Skeletal muscle tissue (tissue), 4 donors: Measurements from ENCODE around the gene ERCC6L2. TPM values are rescaled to one million over a fixed set of nuclear protein-coding genes. Genes with fewer than 3 reads are reported as not detected.

Experiments
- H3K27ac ChIP-seq: one replicate; pipeline ENCODE4 v1.7.0; 2013; ENCODE audit warnings: mild to moderate bottlenecking, low read depth, low read length, inconsistent platforms
- H3K27me3 ChIP-seq, 3 donors: one replicate each; pipeline ENCODE4 v1.7.0; 2013; ENCODE audit warnings: low read length in 3 of 3; ENCODE audit not compliant: control insufficient read depth in 3 of 3, insufficient read depth in 3 of 3
- H3K36me3 ChIP-seq, 3 donors: one replicate each; pipeline ENCODE4 v1.7.0; 2013; ENCODE audit warnings: low read length in 3 of 3; ENCODE audit not compliant: control insufficient read depth in 3 of 3, insufficient read depth in 3 of 3
- H3K4me1 ChIP-seq, 3 donors: one replicate each; pipeline ENCODE4 v1.7.0; 2013; ENCODE audit warnings: low read length in 3 of 3, mild to moderate bottlenecking in 3 of 3; ENCODE audit not compliant: control insufficient read depth in 3 of 3, insufficient read depth in 3 of 3
- H3K4me3 ChIP-seq, 3 donors: one replicate each; pipeline ENCODE4 v1.7.0; 2013; ENCODE audit warnings: low read length in 3 of 3
- H3K9ac ChIP-seq, 3 donors: one replicate each; pipeline ENCODE4 v1.7.0; 2013; ENCODE audit warnings: low read length in 3 of 3, mild to moderate bottlenecking in 3 of 3, moderate library complexity in 2 of 3, low read depth in 1 of 3
- H3K9me3 ChIP-seq, 3 donors: one replicate each; pipeline ENCODE4 v1.7.0; 2013; ENCODE audit warnings: low read length in 3 of 3; ENCODE audit not compliant: control insufficient read depth in 3 of 3
- total RNA-seq: library from RNA; depleted of rRNA; stranded (reverse); fragments of >200 nt; gene quantifications from one replicate; pipeline ENCODE4 v1.2.3, GENCODE V29; 2014
- donor health status: Osteomylitis.

The ERCC6L2 gene
- total RNA-seq, 1 donor from 2014 or later = 44.9 TPM

GRCh38 chr9:95966306-95966705 lies 90.8 kb downstream of the ERCC6L2 start:
- Histone ChIP-seq H3K9me3 (no peaks in the 10 kb centered on the region), H3K4me1 (no peaks in the 10 kb centered on the region), H3K27ac (no peak overlapping the region), H3K9ac (no peak overlapping the region), H3K27me3 (no peaks in the 10 kb centered on the region), H3K4me3 (no peak overlapping the region), H3K36me3 (peaks cover 0 to 8% (median under 1%) of the 10 kb centered on the region in 3 donors)

GRCh38 chr9:95970317-95970716 lies 94.8 kb downstream of the ERCC6L2 start:
- Histone ChIP-seq H3K9ac (no peak overlapping the region), H3K4me1 (no peaks in the 10 kb centered on the region), H3K9me3 (no peaks in the 10 kb centered on the region), H3K4me3 (no peak overlapping the region), H3K27ac (no peak overlapping the region), H3K27me3 (no peaks in the 10 kb centered on the region), H3K36me3 (peaks cover 3 to 19% (median 9%) of the 10 kb centered on the region in 3 donors)

GRCh38 chr9:95971815-95972214 lies 96.3 kb downstream of the ERCC6L2 start:
- no peaks in the 10 kb centered on the region for H3K27me3 ChIP-seq
- H3K9ac ChIP-seq = no peak overlapping the region
- no peak overlapping the region for H3K27ac ChIP-seq
- no peaks in the 10 kb centered on the region for H3K9me3 ChIP-seq
- H3K36me3 ChIP-seq = peaks cover 3 to 19% (median 9%) of the 10 kb centered on the region in 3 donors
- no peak overlapping the region for H3K4me3 ChIP-seq
- no peaks in the 10 kb centered on the region for H3K4me1 ChIP-seq

GRCh38 chr9:95974389-95974788 lies 98.9 kb downstream of the ERCC6L2 start:
- no peak overlapping the region for H3K9ac ChIP-seq
- no peaks in the 10 kb centered on the region for H3K9me3 ChIP-seq
- peaks cover 6 to 20% (median 9%) of the 10 kb centered on the region in 3 donors for H3K36me3 ChIP-seq
- H3K27ac ChIP-seq = no peak overlapping the region
- no peaks in the 10 kb centered on the region for H3K27me3 ChIP-seq
- no peaks in the 10 kb centered on the region for H3K4me1 ChIP-seq
- no peak overlapping the region for H3K4me3 ChIP-seq

- Histone ChIP-seq H3K4me3 (no peak overlapping the region), H3K9me3 (no peaks in the 10 kb centered on the region), H3K27ac (no peak overlapping the region), H3K9ac (no peak overlapping the region), H3K27me3 (no peaks in the 10 kb centered on the region), H3K36me3 (peaks cover 3 to 18% (median 4%) of the 10 kb centered on the region in 3 donors), H3K4me1 (no peaks in the 10 kb centered on the region)
Measured at GRCh38 chr9:95977371-95977770, 101.9 kb downstream of the ERCC6L2 start.

GRCh38 chr9:95978106-95978505 lies 102.6 kb downstream of the ERCC6L2 start:
- Histone ChIP-seq H3K4me3 (no peak overlapping the region), H3K4me1 (no peaks in the 10 kb centered on the region), H3K9me3 (no peaks in the 10 kb centered on the region), H3K9ac (no peak overlapping the region), H3K36me3 (peaks cover 3 to 10% (median 4%) of the 10 kb centered on the region in 3 donors), H3K27me3 (no peaks in the 10 kb centered on the region), H3K27ac (no peak overlapping the region)

GRCh38 chr9:95979446-95979845 lies 104.0 kb downstream of the ERCC6L2 start:
- no peaks in the 10 kb centered on the region for H3K9me3 ChIP-seq
- H3K4me1 ChIP-seq = no peaks in the 10 kb centered on the region
- no peak overlapping the region for H3K4me3 ChIP-seq
- no peak overlapping the region for H3K27ac ChIP-seq
- H3K27me3 ChIP-seq = no peaks in the 10 kb centered on the region
- H3K36me3 ChIP-seq = peaks cover 0 to 9% (median 3%) of the 10 kb centered on the region in 3 donors
- no peak overlapping the region for H3K9ac ChIP-seq

- no peaks in the 10 kb centered on the region for H3K9me3 ChIP-seq
- H3K9ac ChIP-seq = no peak overlapping the region
- H3K4me3 ChIP-seq = no peak overlapping the region
- peaks cover 0 to 9% (median 3%) of the 10 kb centered on the region in 3 donors for H3K36me3 ChIP-seq
- H3K27me3 ChIP-seq = no peaks in the 10 kb centered on the region
- H3K4me1 ChIP-seq = no peaks in the 10 kb centered on the region
- no peak overlapping the region for H3K27ac ChIP-seq
Measured at GRCh38 chr9:95980262-95981125, 105.0 kb downstream of the ERCC6L2 start.

GRCh38 chr9:95981761-95982390 lies 106.4 kb downstream of the ERCC6L2 start:
- Histone ChIP-seq H3K4me1 (no peaks in the 10 kb centered on the region), H3K9me3 (no peaks in the 10 kb centered on the region), H3K4me3 (no peak overlapping the region), H3K9ac (no peak overlapping the region), H3K36me3 (peaks cover 0 to 9% (median 3%) of the 10 kb centered on the region in 3 donors), H3K27me3 (no peaks in the 10 kb centered on the region), H3K27ac (no peak overlapping the region)

- no peaks in the 10 kb centered on the region for H3K4me1 ChIP-seq
- H3K27me3 ChIP-seq = no peaks in the 10 kb centered on the region
- H3K9ac ChIP-seq = no peak overlapping the region
- H3K27ac ChIP-seq = peak overlapping the region; percentile 41
- no peak overlapping the region for H3K4me3 ChIP-seq
- no peaks in the 10 kb centered on the region for H3K9me3 ChIP-seq
- peaks cover 0 to 2% (median 2%) of the 10 kb centered on the region in 3 donors for H3K36me3 ChIP-seq
Measured at GRCh38 chr9:95985440-95986055, 110.1 kb downstream of the ERCC6L2 start.
